GM12878 (cell line): Measurements from ENCODE around the gene AKAP13. TPM values are rescaled to one million over a fixed set of nuclear protein-coding genes. Genes with fewer than 3 reads are reported as not detected.

ENCODE experiments used
- ATAC-seq: fragments of 200-7000 bp; cut with Tn5 transposase; 3 replicates; pipeline ENCODE4 v1.9.1; 2020; ENCODE audit warnings: mild to moderate bottlenecking, moderate library complexity
- BruUV-seq: library from RNA; stranded (reverse); fragments of 400-500 nt; replicated peaks from 2 replicates; lab custom pipeline; 2021; lab: Mats Ljungman, UMichigan
- CTCF ChIA-PET: fragments of 300-600 bp; sonication (Branson Sonifier 250); formaldehyde crosslinking; extraction: SDS; loops from one replicate; lab custom pipeline; 2021; ENCODE audit warnings: inconsistent platforms; lab: Yijun Ruan, JAX
- POLR2A ChIA-PET: fragments of 350-600 bp; formaldehyde crosslinking; extraction: SDS; loops from one replicate; lab custom pipeline; 2021; ENCODE audit warnings: inconsistent platforms; lab: Charles Lee
- RAD21 ChIA-PET: fragments of 300-600 bp; sonication (Branson Sonifier 250); formaldehyde crosslinking; loops from one replicate; lab custom pipeline; 2023; ENCODE audit warnings: antibody characterized with exemption; ENCODE audit not compliant: unreplicated experiment; lab: Charles Lee
- SMC1A ChIA-PET: fragments of 300-600 bp; sonication (Branson Sonifier 250); formaldehyde crosslinking; loops from one replicate; lab custom pipeline; 2023; ENCODE audit not compliant: unreplicated experiment, uncharacterized antibody; lab: Charles Lee
- DNase-seq: peaks from one replicate; pipeline ENCODE4 v3.0.0-alpha.2; 2011; ENCODE audit warnings: low read depth, low spot score
- FAIRE-seq: peaks from 3 replicates; lab custom pipeline; 2011; peaks lifted over from hg19 to GRCh38; lab: Jason Lieb, UNC
- H2AFZ ChIP-seq: 2 replicates; pipeline ENCODE4 v1.6.0; 2011; ENCODE audit warnings: low read depth, low read length, control low read depth; ENCODE audit not compliant: control insufficient read depth
- H3K27ac ChIP-seq: 2 replicates; pipeline ENCODE4 v1.5.1; 2011; ENCODE audit warnings: control low read depth; ENCODE audit not compliant: control insufficient read depth, insufficient read depth
- H3K27me3 ChIP-seq, 2 experiments: replicated peaks in 1 of 2; 2 replicates each; pipeline versions ENCODE4 v1.6.0 to v1.6.1; 2011; ENCODE audit warnings: low read length in 1 of 2; ENCODE audit not compliant: control insufficient read depth in 2 of 2, insufficient read depth in 2 of 2
- H3K36me3 ChIP-seq, 2 experiments: 2 replicates each; pipeline ENCODE4 v1.5.1; 2011; ENCODE audit warnings: low read length in 1 of 2; ENCODE audit not compliant: control insufficient read depth in 2 of 2, insufficient read depth in 2 of 2
- H3K4me1 ChIP-seq: 2 replicates; pipeline ENCODE4 v1.6.1; 2011; ENCODE audit warnings: mild to moderate bottlenecking, low read length, moderate library complexity, mixed read lengths; ENCODE audit not compliant: control insufficient read depth, insufficient read depth
- H3K4me2 ChIP-seq: 2 replicates; pipeline ENCODE4 v1.6.0; 2011; ENCODE audit warnings: control low read depth; ENCODE audit not compliant: control insufficient read depth, insufficient read depth
- H3K4me3 ChIP-seq: fragments of 200-600 bp; sonication (generic); 2 replicates; pipeline ENCODE4 v1.5.1; 2016
- H3K79me2 ChIP-seq: 2 replicates; pipeline ENCODE4 v1.6.0; 2011; ENCODE audit warnings: low read length; ENCODE audit not compliant: control insufficient read depth, insufficient read depth
- H3K9ac ChIP-seq: 2 replicates; pipeline ENCODE4 v1.8.0; 2011; ENCODE audit warnings: low read length, control low read depth, mixed read lengths; ENCODE audit not compliant: control insufficient read depth, insufficient read depth
- H3K9me3 ChIP-seq: replicated peaks from 3 replicates; pipeline ENCODE4 v1.5.1; 2011; ENCODE audit warnings: mild to moderate bottlenecking, low read length; ENCODE audit not compliant: control insufficient read depth, insufficient read depth
- H4K20me1 ChIP-seq: 2 replicates; pipeline ENCODE4 v1.6.0; 2011; ENCODE audit not compliant: control insufficient read depth, insufficient read depth
- CHD1 ChIP-seq: IDR thresholded peaks from 2 replicates; pipeline ENCODE4 v1.6.1; 2012; ENCODE audit warnings: low read depth, low read length, improper control_type of control experiment
- CHD4 ChIP-seq: fragments of 200-600 bp; sonication (generic); IDR thresholded peaks from 2 replicates; pipeline ENCODE4 v1.6.1; 2016; ENCODE audit warnings: mild to moderate bottlenecking
- CREB1 ChIP-seq: IDR thresholded peaks from 2 replicates; pipeline ENCODE4 v1.6.1; 2012; ENCODE audit warnings: low read depth, mild to moderate bottlenecking, inconsistent platforms
- CREM ChIP-seq: IDR thresholded peaks from 2 replicates; pipeline ENCODE4 v1.6.1; 2014; ENCODE audit warnings: antibody characterized with exemption, low read depth
- FOS ChIP-seq: IDR thresholded peaks from 3 replicates; pipeline ENCODE4 v1.6.1; 2011; ENCODE audit warnings: borderline replicate concordance; ENCODE audit not compliant: insufficient read length; ENCODE audit errors: extremely low read depth
- HCFC1 ChIP-seq: fragments of 150-350 bp; IDR thresholded peaks from 2 replicates; pipeline ENCODE4 v1.6.1; 2014; ENCODE audit warnings: low read length
- NR2C2 ChIP-seq: IDR thresholded peaks from 2 replicates; pipeline ENCODE4 v1.6.1; 2011; ENCODE audit warnings: borderline replicate concordance, low read depth; ENCODE audit not compliant: control insufficient read depth, insufficient read length
- PAX5 ChIP-seq: IDR thresholded peaks from 2 replicates; pipeline ENCODE4 v1.6.1; 2011; ENCODE audit warnings: low read depth, low read length, borderline replicate concordance
- PAX8 ChIP-seq: fragments of 450-650 bp; IDR thresholded peaks from 2 replicates; pipeline ENCODE4 v1.6.1; 2017; ENCODE audit warnings: mild to moderate bottlenecking, moderate library complexity
- RAD51 ChIP-seq: fragments of 450-650 bp; IDR thresholded peaks from 2 replicates; pipeline ENCODE4 v1.6.1; 2016; ENCODE audit warnings: moderate library complexity, mild to moderate bottlenecking, inconsistent platforms
- RUNX3 ChIP-seq: IDR thresholded peaks from 2 replicates; pipeline ENCODE4 v1.6.1; 2012; ENCODE audit warnings: low read length, inconsistent platforms
- STAT3 ChIP-seq: IDR thresholded peaks from 2 replicates; pipeline ENCODE4 v1.6.1; 2011; ENCODE audit warnings: low read depth, low read length, improper control_type of control experiment
- TCF7 ChIP-seq: IDR thresholded peaks from 2 replicates; pipeline ENCODE4 v1.6.1; 2014; ENCODE audit warnings: antibody characterized with exemption, borderline replicate concordance
- ZNF207 ChIP-seq: fragments of 450-650 bp; IDR thresholded peaks from 2 replicates; pipeline ENCODE4 v1.6.1; 2014; ENCODE audit warnings: antibody characterized with exemption, mild to moderate bottlenecking, borderline replicate concordance
- WGBS: methylation state at CpG from one replicate; pipeline ENCODE4 v1.1.6; 2016; ENCODE audit warnings: low lambda C conversion rate; ENCODE audit not compliant: insufficient replicate concordance, insufficient coverage; ENCODE audit errors: missing lambda C conversion rate; 5-methylcytosine and 5-hydroxymethylcytosine counted together
- in situ Hi-C: fragments of 300-500 bp; cut with MboI; formaldehyde crosslinking; loops from 9 replicates; pipeline ENCODE4 v1.14.3; 2018; ENCODE audit warnings: mixed read lengths
- intact Hi-C: fragments of 100-400 bp; cut with micrococcal nuclease; formaldehyde crosslinking; loops from one replicate; pipeline ENCODE4 v1.14.2; 2022; ENCODE audit not compliant: unreplicated experiment
- polyA plus RNA-seq, 11 experiments: library from polyadenylated mRNA; depleted of rRNA in 4 of 11; unstranded in 6 of 11; stranded (reverse) in 5 of 11; fragments of >200 nt; fragmentation: Nextera tagmentation in 4 of 11; fragmentation: Illumina TruSeq in 1 of 11; extraction: Ambion mirVana in 4 of 11; extraction: Trizol in 1 of 11; gene quantifications; 1 replicate in 1 of 11; 2 replicates in 10 of 11; pipeline versions ENCODE4 v1.2.1 to v1.2.3, GENCODE V29; 2011 to 2016; ENCODE audit warnings: inconsistent platforms in 2 of 11, missing spikeins in 2 of 11, low read depth in 1 of 11
- total RNA-seq, 4 experiments: library from RNA; depleted of rRNA in 3 of 4; stranded (reverse); fragments of >200 nt in 3 of 4; fragmentation: Illumina TruSeq in 1 of 4; extraction: Trizol in 1 of 4; gene quantifications; 2 replicates each; pipeline versions ENCODE4 v1.2.1 to v1.2.3, GENCODE V29; 2013 to 2021
- TF ChIP-seq, protein P1 (sequence below): IDR thresholded peaks from 2 replicates; pipeline ENCODE4 v1.6.1; 2012; ENCODE audit warnings: improper control_type of control experiment, low read depth, low read length; ENCODE audit not compliant: insufficient replicate concordance
- TF ChIP-seq, protein P2 (sequence below): IDR thresholded peaks from 2 replicates; pipeline ENCODE4 v1.6.1; 2011; ENCODE audit warnings: mild to moderate bottlenecking, low read depth, low read length, moderate library complexity; ENCODE audit not compliant: insufficient replicate concordance

AKAP13 gene
- total and polyA plus RNA-seq, 10 of the 15 experiments (the other 5 are each of a cell fraction or from before 2014, with no cell fraction given), result 14.4 to 74.9 (median 55.1) TPM

DNA sequence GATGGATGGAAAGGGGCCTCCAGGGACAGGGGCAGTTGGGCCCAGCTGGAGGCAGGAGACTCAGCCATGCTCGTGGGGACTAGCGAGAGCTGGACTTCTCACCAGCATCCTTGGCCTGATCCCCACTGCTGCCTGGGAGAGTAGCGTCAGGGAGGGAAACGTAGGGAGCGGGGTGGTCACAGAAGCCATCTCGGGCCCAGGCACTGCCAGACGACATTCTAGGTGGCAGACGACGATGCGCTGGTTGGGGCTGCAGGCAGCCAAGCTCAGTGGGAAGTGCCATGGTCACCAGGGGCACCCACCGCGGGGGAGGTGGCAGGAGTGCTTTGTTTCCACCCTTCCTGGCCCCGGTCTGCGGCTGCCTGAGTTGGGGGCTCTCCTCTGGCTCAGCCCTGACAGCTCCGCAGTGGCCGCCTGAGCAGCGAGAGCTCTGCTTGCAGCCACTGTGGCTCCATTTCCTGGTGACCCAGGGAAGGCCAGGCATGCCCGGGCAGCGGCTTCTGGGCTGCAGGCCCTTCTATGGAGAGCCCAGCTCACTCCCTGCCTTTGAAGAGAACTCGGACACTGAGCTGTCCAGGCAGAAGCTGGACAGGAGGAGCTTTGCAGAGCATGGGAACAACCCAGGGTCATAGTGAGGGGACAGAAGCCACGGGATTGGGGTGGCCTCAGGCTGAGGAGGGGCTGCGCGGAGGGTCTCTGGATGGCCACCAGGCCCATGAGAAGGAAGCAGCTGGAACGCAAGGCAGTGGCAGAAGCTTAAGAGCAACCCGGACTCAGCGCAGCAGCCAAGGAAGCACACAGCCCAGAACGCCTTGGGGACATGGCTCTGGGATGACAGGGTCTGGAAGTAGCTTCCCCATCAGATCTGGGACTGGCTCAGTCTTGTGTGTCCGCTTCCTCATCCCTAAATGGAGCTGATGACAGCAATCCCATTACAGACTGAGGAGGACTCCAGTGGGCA is 383.6 kb downstream of the AKAP13 start:
- Histone ChIP-seq H3K27me3 (no peaks in the 10 kb centered on the region), H3K4me3 (no peak overlapping the region), H3K79me2 (no peaks in the 10 kb centered on the region), H3K4me1 (no peaks in the 10 kb centered on the region), H3K9ac (no peak overlapping the region), H3K36me3 (no peaks in the 10 kb centered on the region; a peak in 1 of 4 replicates), H4K20me1 (no peaks in the 10 kb centered on the region), H3K27ac (no peak overlapping the region), H3K4me2 (no peak overlapping the region), H3K9me3 (no peaks in the 10 kb centered on the region; the same call in 2 of the 3 replicates), H2AFZ (no peak overlapping the region)
- 89% methylated on average over 25 of the region's 28 CpGs for whole genome bisulfite sequencing
- ChIA-PET CTCF (interaction anchor here (1.1 to 1.9 kb wide), 2 partner anchors 9 to 33 kb away, joined by 3 to 5 read pairs; no protein-coding TSS in a partner anchor), SMC1A (no interaction called here), RAD21 (no interaction called here), POLR2A (no interaction called here)
- no peak for ATAC-seq
- no peak for DNase-seq
- TF ChIP-seq, protein P1, sequence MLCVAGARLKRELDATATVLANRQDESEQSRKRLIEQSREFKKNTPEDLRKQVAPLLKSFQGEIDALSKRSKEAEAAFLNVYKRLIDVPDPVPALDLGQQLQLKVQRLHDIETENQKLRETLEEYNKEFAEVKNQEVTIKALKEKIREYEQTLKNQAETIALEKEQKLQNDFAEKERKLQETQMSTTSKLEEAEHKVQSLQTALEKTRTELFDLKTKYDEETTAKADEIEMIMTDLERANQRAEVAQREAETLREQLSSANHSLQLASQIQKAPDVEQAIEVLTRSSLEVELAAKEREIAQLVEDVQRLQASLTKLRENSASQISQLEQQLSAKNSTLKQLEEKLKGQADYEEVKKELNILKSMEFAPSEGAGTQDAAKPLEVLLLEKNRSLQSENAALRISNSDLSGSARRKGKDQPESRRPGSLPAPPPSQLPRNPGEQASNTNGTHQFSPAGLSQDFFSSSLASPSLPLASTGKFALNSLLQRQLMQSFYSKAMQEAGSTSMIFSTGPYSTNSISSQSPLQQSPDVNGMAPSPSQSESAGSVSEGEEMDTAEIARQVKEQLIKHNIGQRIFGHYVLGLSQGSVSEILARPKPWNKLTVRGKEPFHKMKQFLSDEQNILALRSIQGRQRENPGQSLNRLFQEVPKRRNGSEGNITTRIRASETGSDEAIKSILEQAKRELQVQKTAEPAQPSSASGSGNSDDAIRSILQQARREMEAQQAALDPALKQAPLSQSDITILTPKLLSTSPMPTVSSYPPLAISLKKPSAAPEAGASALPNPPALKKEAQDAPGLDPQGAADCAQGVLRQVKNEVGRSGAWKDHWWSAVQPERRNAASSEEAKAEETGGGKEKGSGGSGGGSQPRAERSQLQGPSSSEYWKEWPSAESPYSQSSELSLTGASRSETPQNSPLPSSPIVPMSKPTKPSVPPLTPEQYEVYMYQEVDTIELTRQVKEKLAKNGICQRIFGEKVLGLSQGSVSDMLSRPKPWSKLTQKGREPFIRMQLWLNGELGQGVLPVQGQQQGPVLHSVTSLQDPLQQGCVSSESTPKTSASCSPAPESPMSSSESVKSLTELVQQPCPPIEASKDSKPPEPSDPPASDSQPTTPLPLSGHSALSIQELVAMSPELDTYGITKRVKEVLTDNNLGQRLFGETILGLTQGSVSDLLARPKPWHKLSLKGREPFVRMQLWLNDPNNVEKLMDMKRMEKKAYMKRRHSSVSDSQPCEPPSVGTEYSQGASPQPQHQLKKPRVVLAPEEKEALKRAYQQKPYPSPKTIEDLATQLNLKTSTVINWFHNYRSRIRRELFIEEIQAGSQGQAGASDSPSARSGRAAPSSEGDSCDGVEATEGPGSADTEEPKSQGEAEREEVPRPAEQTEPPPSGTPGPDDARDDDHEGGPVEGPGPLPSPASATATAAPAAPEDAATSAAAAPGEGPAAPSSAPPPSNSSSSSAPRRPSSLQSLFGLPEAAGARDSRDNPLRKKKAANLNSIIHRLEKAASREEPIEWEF, result no peak
- TF ChIP-seq, protein P2, sequence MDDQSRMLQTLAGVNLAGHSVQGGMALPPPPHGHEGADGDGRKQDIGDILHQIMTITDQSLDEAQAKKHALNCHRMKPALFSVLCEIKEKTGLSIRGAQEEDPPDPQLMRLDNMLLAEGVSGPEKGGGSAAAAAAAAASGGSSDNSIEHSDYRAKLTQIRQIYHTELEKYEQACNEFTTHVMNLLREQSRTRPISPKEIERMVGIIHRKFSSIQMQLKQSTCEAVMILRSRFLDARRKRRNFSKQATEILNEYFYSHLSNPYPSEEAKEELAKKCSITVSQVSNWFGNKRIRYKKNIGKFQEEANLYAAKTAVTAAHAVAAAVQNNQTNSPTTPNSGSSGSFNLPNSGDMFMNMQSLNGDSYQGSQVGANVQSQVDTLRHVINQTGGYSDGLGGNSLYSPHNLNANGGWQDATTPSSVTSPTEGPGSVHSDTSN, result no peak
- no peak for TF ChIP-seq CHD1
- TF ChIP-seq RUNX3, result no peak
- TF ChIP-seq HCFC1, result no peak
- no peak for TF ChIP-seq CREM
- no peak for TF ChIP-seq CREB1
- TF ChIP-seq STAT3, result no peak
- no peak for TF ChIP-seq FOS
- no peak for TF ChIP-seq ZNF207
- no peak for TF ChIP-seq CHD4
- no peak for TF ChIP-seq RAD51
- TF ChIP-seq TCF7, result no peak
- no peak for TF ChIP-seq NR2C2
- TF ChIP-seq PAX5, result no peak
- TF ChIP-seq PAX8, result no peak
- FAIRE-seq, result no peak
- intact Hi-C loops (no loop called here), in situ Hi-C loops (no loop called here)
- no TSS peak for BruUV-seq
